GM13976 (cell line): ENCODE measurements around the gene DNM2.

Experiments used
- DNase-seq: peaks from one replicate; pipeline ENCODE4 v3.0.0; 2012; ENCODE audit warnings: low spot score
- in situ Hi-C: fragments of 300-500 bp; cut with MboI; formaldehyde crosslinking; loops from one replicate; pipeline ENCODE4 v1.12.0; 2022; ENCODE audit warnings: low sequenced_read_pairs, mixed read lengths, inconsistent platforms; ENCODE audit not compliant: unreplicated experiment
- TF ChIP-seq, protein P1 (sequence below): IDR thresholded peaks from 2 replicates; pipeline ENCODE4 v1.5.1; 2012; ENCODE audit warnings: borderline replicate concordance, mild to moderate bottlenecking; ENCODE audit not compliant: insufficient read depth; ENCODE audit errors: extremely low read depth, missing control alignments, control extremely low read depth

Gene DNM2

GRCh38 chr19:10763828-10764339 is 46.0 kb downstream of the DNM2 start:
- in situ Hi-C loops: no loop called here
- DNase-seq: no peak
- TF ChIP-seq, protein P1, sequence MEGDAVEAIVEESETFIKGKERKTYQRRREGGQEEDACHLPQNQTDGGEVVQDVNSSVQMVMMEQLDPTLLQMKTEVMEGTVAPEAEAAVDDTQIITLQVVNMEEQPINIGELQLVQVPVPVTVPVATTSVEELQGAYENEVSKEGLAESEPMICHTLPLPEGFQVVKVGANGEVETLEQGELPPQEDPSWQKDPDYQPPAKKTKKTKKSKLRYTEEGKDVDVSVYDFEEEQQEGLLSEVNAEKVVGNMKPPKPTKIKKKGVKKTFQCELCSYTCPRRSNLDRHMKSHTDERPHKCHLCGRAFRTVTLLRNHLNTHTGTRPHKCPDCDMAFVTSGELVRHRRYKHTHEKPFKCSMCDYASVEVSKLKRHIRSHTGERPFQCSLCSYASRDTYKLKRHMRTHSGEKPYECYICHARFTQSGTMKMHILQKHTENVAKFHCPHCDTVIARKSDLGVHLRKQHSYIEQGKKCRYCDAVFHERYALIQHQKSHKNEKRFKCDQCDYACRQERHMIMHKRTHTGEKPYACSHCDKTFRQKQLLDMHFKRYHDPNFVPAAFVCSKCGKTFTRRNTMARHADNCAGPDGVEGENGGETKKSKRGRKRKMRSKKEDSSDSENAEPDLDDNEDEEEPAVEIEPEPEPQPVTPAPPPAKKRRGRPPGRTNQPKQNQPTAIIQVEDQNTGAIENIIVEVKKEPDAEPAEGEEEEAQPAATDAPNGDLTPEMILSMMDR: no peak

- TF ChIP-seq, protein P1: no peak
- in situ Hi-C loops: no loop called here
- no peak for DNase-seq
These were observed 46.5 kb downstream of the DNM2 start for GRCh38 chr19:10764340-10764894.

DNA sequence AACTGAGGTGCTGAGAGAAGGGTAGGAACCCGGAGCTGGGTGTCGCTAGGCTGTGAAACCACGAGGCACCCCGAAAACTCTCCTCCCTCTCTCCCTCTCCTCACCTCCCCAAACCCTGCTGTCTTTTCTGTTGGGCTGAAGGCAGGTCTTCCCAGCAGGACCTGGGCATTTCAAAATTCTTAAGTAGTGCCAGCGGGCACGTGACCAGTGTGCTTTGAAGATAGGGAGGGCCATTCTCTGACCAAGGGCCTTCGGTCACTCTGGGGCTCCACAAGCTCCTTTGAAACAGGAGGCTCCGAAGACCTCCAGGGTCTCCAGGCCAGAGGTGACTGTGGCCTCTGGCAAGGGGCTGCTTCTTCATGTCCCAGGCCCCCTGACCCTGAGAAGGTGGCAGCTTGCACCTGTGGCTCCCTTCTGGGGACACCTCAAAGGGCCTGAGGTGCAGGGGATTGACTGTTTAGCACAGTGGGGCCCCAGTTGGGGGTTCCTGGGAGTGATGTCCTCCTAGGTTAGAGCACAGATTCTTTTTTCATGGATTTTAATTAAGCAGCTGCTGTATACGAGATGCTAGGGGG is 48.3 kb downstream of the DNM2 start:
- TF ChIP-seq, protein P1: no peak
- in situ Hi-C loops: no loop called here
- DNase-seq: no peak

DNA sequence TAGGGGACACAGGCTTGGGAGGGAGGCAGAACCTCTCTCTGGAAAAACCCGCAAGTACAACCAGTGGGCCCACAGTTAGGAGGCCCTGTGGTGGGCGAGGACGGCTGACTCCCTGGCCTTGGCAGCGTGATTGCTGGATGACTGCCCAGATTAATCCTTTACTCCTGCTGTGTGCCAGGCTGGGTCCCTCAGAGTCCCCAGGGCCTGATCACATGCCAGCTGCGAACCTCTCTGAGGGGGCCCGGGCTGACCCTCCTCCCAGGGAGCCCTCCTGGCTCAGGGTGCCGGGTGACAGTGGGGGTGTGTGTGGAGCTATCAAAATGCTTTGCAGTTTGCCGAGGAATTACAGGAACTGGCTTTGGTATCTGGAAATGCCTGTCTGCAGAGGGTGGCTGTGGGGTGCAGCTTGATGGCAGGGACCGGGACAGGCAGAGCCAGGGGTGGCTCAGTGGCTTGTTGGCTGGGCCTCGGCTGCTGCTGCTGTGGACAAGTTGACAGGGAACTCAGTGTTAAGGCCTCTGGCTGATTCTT is 48.9 kb downstream of the DNM2 start:
- DNase-seq: no peak
- TF ChIP-seq, protein P1: no peak
- in situ Hi-C loops: no loop called here

DNA sequence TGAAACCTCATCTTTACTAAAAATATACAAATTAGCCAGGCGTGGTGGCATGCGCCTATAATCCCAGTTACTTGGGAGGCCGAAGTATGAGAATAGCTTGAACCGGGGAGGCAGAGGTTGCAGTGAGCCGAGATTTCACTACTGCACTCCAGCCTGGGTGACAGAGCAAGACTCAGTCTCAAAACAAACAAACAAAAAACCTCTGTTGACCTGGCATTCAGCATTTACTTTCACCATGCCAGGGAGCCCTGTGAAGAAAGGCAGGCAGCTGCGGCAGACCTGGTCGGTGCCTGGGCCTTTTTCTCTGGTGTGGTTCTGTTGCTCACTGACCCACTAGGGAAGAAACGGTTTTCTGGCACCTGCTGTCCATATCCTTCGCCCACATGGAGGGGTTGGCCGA is 49.8 kb downstream of the DNM2 start:
- TF ChIP-seq, protein P1: no peak
- no peak for DNase-seq
- in situ Hi-C loops: no loop called here

DNA sequence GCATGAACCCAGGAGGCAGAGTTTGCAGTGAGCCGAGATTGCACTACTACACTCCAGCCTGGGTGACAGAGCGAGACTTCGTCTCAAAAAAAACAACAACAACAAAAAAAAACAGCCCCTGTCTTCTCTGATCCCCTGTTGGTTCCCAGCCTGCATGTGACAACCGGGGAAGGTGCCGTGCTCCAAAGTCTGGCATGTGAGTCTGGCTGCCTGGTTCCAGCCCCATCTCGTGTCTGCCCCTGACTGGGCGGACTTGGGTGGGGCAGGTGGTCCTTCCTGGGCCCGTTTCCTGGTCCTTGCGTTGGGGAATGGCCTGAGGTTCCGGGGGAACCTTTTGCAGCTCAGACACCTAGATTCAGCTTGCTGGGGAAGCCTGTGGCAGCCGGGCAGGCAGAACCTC is 50.5 kb downstream of the DNM2 start:
- TF ChIP-seq, protein P1: no peak
- in situ Hi-C loops: no loop called here
- DNase-seq: no peak
